Parathyroid adenoma (tissue), 2 donors: Measurements from ENCODE around the gene RAPGEF2.

ENCODE experiments used
- H2AFZ ChIP-seq: fragments of 300-600 bp; sonication (generic); one replicate; pipeline ENCODE4 v1.7.0; 2017; ENCODE audit warnings: antibody characterized with exemption, mild to moderate bottlenecking
- H3K27ac ChIP-seq: fragments of 300-600 bp; sonication (generic); one replicate; pipeline ENCODE4 v1.7.0; 2017
- H3K27me3 ChIP-seq: fragments of 300-600 bp; sonication (generic); one replicate; pipeline ENCODE4 v1.7.0; 2017; ENCODE audit warnings: low read length; ENCODE audit not compliant: control insufficient read depth, insufficient read depth
- H3K36me3 ChIP-seq: fragments of 300-600 bp; sonication (generic); one replicate; pipeline ENCODE4 v1.7.0; 2017; ENCODE audit warnings: low read length; ENCODE audit not compliant: control insufficient read depth, insufficient read depth
- H3K4me1 ChIP-seq: fragments of 300-600 bp; sonication (generic); one replicate; pipeline ENCODE4 v1.7.0; 2017; ENCODE audit warnings: control low read depth
- H3K4me2 ChIP-seq: fragments of 300-600 bp; sonication (generic); one replicate; pipeline ENCODE4 v1.7.0; 2017; ENCODE audit warnings: low read length
- H3K4me3 ChIP-seq: fragments of 300-600 bp; sonication (generic); one replicate; pipeline ENCODE4 v1.7.0; 2017; ENCODE audit warnings: low read depth, low read length
- H3K79me2 ChIP-seq: fragments of 300-600 bp; sonication (generic); one replicate; pipeline ENCODE4 v1.7.0; 2017; ENCODE audit warnings: control low read depth
- H3K9ac ChIP-seq: fragments of 300-600 bp; sonication (generic); one replicate; pipeline ENCODE4 v1.7.0; 2017; ENCODE audit warnings: mild to moderate bottlenecking
- H3K9me3 ChIP-seq: fragments of 300-600 bp; sonication (generic); one replicate; pipeline ENCODE4 v1.7.0; 2017; ENCODE audit warnings: low read length; ENCODE audit not compliant: control insufficient read depth
- TF ChIP-seq, protein P1 (sequence below): fragments of 300-600 bp; sonication (generic); IDR thresholded peaks from one replicate; pipeline ENCODE4 v1.7.0; 2017; ENCODE audit warnings: antibody characterized with exemption, mild to moderate bottlenecking
- donor health status: primary hyperparathyroidism.

The RAPGEF2 gene

DNA sequence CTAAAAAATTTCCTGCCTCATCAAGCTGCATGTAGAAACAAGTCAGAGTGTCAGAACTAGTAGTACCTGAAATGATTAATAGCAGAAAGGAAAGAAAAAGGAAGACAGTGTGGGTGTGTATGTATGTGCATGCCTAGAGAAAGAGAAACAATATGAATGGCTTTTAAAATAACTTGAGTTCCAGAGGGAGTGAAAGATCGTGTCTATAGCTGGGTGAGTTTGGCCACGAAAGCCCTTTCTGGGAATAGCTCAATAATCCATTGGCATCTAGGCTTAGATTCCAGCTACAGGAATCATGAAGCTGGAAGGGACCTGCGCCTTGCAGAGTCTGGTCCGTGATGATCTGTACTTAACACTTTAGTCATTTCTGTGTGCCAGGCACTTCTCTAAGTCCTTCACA lies 195.6 kb downstream of the RAPGEF2 start:
- Histone ChIP-seq H2AFZ (no peak overlapping the region), H3K36me3 (no peaks in the 10 kb centered on the region), H3K4me2 (no peak overlapping the region), H3K27me3 (no peaks in the 10 kb centered on the region), H3K27ac (no peak overlapping the region), H3K4me3 (no peak overlapping the region), H3K79me2 (no peaks in the 10 kb centered on the region), H3K9ac (no peak overlapping the region), H3K9me3 (no peaks in the 10 kb centered on the region), H3K4me1 (no peaks in the 10 kb centered on the region)
- TF ChIP-seq, protein P1, sequence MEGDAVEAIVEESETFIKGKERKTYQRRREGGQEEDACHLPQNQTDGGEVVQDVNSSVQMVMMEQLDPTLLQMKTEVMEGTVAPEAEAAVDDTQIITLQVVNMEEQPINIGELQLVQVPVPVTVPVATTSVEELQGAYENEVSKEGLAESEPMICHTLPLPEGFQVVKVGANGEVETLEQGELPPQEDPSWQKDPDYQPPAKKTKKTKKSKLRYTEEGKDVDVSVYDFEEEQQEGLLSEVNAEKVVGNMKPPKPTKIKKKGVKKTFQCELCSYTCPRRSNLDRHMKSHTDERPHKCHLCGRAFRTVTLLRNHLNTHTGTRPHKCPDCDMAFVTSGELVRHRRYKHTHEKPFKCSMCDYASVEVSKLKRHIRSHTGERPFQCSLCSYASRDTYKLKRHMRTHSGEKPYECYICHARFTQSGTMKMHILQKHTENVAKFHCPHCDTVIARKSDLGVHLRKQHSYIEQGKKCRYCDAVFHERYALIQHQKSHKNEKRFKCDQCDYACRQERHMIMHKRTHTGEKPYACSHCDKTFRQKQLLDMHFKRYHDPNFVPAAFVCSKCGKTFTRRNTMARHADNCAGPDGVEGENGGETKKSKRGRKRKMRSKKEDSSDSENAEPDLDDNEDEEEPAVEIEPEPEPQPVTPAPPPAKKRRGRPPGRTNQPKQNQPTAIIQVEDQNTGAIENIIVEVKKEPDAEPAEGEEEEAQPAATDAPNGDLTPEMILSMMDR = no peak

- TF ChIP-seq, protein P1 = no peak
- Histone ChIP-seq H3K4me2 (no peak overlapping the region), H3K4me3 (no peak overlapping the region), H2AFZ (no peak overlapping the region), H3K36me3 (no peaks in the 10 kb centered on the region), H3K79me2 (no peaks in the 10 kb centered on the region), H3K9ac (no peak overlapping the region), H3K27ac (no peak overlapping the region), H3K4me1 (no peaks in the 10 kb centered on the region), H3K9me3 (no peaks in the 10 kb centered on the region), H3K27me3 (no peaks in the 10 kb centered on the region)
These were observed 200.6 kb downstream of the RAPGEF2 start for GRCh38 chr4:159303435-159303834.

DNA sequence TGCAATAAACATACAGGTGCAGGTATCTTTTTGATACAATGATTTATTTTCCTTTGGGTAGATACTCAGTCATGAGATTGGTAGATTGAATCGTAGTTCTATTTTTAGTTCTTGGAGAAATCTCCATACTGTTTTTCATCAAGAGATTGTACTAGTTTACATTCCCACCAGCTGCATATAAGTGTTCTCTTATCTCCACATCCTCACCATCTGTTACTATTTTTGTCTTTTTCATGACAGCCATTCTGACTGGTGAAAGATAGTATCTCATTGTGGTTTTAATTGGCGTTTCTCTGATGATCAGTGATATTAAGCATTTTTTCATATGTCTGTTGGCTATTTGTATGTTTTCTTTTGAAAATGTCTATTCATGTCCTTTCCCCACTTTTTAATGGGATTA lies 202.2 kb downstream of the RAPGEF2 start:
- Histone ChIP-seq H3K4me3 (no peak overlapping the region), H3K79me2 (no peaks in the 10 kb centered on the region), H3K4me2 (no peak overlapping the region), H3K27ac (no peak overlapping the region), H3K9ac (no peak overlapping the region), H2AFZ (no peak overlapping the region), H3K9me3 (no peaks in the 10 kb centered on the region), H3K4me1 (no peaks in the 10 kb centered on the region), H3K27me3 (no peaks in the 10 kb centered on the region), H3K36me3 (no peaks in the 10 kb centered on the region)
- TF ChIP-seq, protein P1 = no peak

DNA sequence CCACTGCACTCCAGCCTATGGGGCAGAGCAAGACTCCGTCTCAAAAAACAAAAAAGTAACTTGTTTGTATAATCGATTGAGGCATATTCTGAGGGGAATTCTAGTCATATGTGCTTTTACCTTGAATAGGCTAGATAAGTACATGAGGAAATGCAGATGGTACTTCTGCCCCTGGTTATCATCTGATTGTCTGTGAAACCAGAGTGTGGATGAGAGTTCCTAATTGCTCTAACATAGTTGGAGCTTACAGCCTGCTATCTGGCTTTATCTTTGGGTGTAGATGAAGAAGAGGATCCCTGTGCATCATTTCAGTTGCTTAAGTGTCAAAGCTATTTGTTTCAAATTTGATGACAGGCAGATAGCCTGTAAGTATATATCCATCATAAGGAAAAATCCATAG lies 205.1 kb downstream of the RAPGEF2 start:
- no peak overlapping the region for H3K4me3 ChIP-seq
- no peak overlapping the region for H3K27ac ChIP-seq
- H3K4me1 ChIP-seq = no peaks in the 10 kb centered on the region
- TF ChIP-seq, protein P1 = no peak
- no peak overlapping the region for H2AFZ ChIP-seq
- no peak overlapping the region for H3K4me2 ChIP-seq
- H3K27me3 ChIP-seq = no peaks in the 10 kb centered on the region
- H3K36me3 ChIP-seq = no peaks in the 10 kb centered on the region
- no peaks in the 10 kb centered on the region for H3K79me2 ChIP-seq
- H3K9me3 ChIP-seq = no peaks in the 10 kb centered on the region
- no peak overlapping the region for H3K9ac ChIP-seq

GRCh38 chr4:159308566-159309340 lies 205.9 kb downstream of the RAPGEF2 start:
- Histone ChIP-seq H2AFZ (no peak overlapping the region), H3K4me3 (no peak overlapping the region), H3K4me1 (no peaks in the 10 kb centered on the region), H3K79me2 (no peaks in the 10 kb centered on the region), H3K27ac (no peak overlapping the region), H3K9me3 (no peaks in the 10 kb centered on the region), H3K9ac (no peak overlapping the region), H3K36me3 (no peaks in the 10 kb centered on the region), H3K4me2 (no peak overlapping the region), H3K27me3 (no peaks in the 10 kb centered on the region)
- TF ChIP-seq, protein P1 = no peak
